ENCODE results near the gene SYF2.
"Not testable (repeated sequence)": the region's sequence is repeated elsewhere in the genome, so short reads cannot be mapped to it uniquely, and the experiment has no call there.

SYF2 gene

GRCh38 chr1:25245809-25246599, 13.7 kb upstream of the SYF2 start:
- no peak for DNase-seq

- no peak for DNase-seq
These were observed 13.1 kb upstream of the SYF2 start for GRCh38 chr1:25245393-25245792.

GRCh38 chr1:25243907-25244306, 11.6 kb upstream of the SYF2 start:
- DNase-seq = no peak

GRCh38 chr1:25239681-25240541, 7.6 kb upstream of the SYF2 start:
- peak; percentile 96 for DNase-seq

- no peak for DNase-seq
These were observed 5.7 kb upstream of the SYF2 start for GRCh38 chr1:25238046-25238445.

GRCh38 chr1:25236261-25236660, 4.0 kb upstream of the SYF2 start:
- not testable (repeated sequence) for DNase-seq

- not testable (repeated sequence) for DNase-seq
These were observed 3.1 kb upstream of the SYF2 start for GRCh38 chr1:25235411-25235810.

- peak; percentile 21 for DNase-seq
These were observed 823 bp upstream of the SYF2 start for GRCh38 chr1:25232866-25233784.

- DNase-seq = no peak
These were observed 8.8 kb downstream of the SYF2 start for GRCh38 chr1:25223471-25223870.

- no peak for DNase-seq
These were observed 9.7 kb downstream of the SYF2 start for GRCh38 chr1:25222606-25223005.

GRCh38 chr1:25220666-25221065, 11.6 kb downstream of the SYF2 start:
- DNase-seq = no peak

- DNase-seq = no peak
These were observed 12.5 kb downstream of the SYF2 start for GRCh38 chr1:25219661-25220251.

GRCh38 chr1:25217598-25218232, 14.6 kb downstream of the SYF2 start:
- no peak for DNase-seq

GRCh38 chr1:25217015-25217414, 15.3 kb downstream of the SYF2 start:
- no peak for DNase-seq

GRCh38 chr1:25216123-25216522, 16.2 kb downstream of the SYF2 start:
- DNase-seq = no peak

GRCh38 chr1:25212725-25213124, 19.6 kb downstream of the SYF2 start:
- no peak for DNase-seq

- DNase-seq = no peak
These were observed 21.6 kb downstream of the SYF2 start for GRCh38 chr1:25210728-25211127.

- no peak for DNase-seq
These were observed 22.8 kb downstream of the SYF2 start for GRCh38 chr1:25209516-25209915.

GRCh38 chr1:25208561-25209222, 23.6 kb downstream of the SYF2 start:
- DNase-seq = no peak

GRCh38 chr1:25208092-25208491, 24.2 kb downstream of the SYF2 start:
- no peak for DNase-seq

GRCh38 chr1:25206201-25206600, 26.1 kb downstream of the SYF2 start:
- no peak for DNase-seq

- no peak for DNase-seq
These were observed 26.5 kb downstream of the SYF2 start for GRCh38 chr1:25205786-25206185.

Data from NCI-H1092 (cell line).